Measurements from ENCODE around the gene CUEDC2. TPM values are rescaled to one million over a fixed set of nuclear protein-coding genes. Genes with fewer than 3 reads are reported as not detected.

CUEDC2 gene
- total and polyA plus RNA-seq, 10 of the 15 experiments (the other 5 are each of a cell fraction or from before 2014, with no cell fraction given): 20.4 to 121 (median 75.0) TPM

DNA sequence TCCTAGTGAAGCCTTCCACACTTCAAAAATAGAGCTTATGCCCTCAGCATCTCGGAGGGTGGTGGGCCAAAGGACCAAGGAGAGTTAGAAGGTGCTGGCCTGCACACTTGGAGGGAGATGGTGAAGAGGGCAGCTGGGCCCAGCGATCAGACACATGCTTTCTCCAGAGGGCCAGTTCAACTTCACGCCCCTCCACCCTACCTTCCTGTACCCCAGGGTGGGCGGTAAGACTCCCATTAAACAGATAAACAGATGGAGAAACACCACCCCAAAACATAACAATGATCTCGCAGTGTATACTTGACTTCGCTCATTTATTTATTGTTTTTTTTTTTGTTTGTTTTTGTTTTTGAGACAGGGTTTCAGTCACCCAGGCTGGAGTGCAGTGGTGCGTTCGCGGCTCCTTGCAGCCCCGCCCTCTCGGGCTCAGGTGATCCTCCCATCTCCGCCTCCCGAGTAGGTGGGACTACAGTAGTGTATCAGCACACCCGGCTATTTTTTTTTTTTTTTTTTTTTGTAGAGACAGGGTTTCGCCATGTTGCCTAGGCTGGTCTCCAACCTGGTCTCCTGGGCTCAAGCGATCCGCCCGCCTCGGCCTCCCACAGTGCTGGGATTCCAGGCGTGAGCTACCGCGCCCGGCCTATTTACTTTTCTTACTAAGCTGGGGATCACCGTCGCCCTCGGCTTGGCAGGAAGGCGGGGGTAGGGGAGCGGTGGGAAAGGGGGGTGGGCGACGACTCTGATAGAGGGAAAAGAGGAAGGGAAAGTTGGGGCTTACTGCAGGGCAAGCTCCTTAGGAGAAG, 17.1 kb upstream of the CUEDC2 start (continued):
- TF ChIP-seq, protein P1, sequence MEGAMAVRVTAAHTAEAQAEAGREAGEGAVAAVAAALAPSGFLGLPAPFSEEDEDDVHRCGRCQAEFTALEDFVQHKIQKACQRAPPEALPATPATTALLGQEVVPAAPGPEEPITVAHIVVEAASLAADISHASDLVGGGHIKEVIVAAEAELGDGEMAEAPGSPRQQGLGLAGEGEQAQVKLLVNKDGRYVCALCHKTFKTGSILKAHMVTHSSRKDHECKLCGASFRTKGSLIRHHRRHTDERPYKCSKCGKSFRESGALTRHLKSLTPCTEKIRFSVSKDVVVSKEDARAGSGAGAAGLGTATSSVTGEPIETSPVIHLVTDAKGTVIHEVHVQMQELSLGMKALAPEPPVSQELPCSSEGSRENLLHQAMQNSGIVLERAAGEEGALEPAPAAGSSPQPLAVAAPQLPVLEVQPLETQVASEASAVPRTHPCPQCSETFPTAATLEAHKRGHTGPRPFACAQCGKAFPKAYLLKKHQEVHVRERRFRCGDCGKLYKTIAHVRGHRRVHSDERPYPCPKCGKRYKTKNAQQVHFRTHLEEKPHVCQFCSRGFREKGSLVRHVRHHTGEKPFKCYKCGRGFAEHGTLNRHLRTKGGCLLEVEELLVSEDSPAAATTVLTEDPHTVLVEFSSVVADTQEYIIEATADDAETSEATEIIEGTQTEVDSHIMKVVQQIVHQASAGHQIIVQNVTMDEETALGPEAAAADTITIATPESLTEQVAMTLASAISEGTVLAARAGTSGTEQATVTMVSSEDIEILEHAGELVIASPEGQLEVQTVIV (IDR thresholded peaks at IDR 0.05; ENCODE audit: borderline replicate concordance, partially characterized antibody): no peak
- TF ChIP-seq, protein P2, sequence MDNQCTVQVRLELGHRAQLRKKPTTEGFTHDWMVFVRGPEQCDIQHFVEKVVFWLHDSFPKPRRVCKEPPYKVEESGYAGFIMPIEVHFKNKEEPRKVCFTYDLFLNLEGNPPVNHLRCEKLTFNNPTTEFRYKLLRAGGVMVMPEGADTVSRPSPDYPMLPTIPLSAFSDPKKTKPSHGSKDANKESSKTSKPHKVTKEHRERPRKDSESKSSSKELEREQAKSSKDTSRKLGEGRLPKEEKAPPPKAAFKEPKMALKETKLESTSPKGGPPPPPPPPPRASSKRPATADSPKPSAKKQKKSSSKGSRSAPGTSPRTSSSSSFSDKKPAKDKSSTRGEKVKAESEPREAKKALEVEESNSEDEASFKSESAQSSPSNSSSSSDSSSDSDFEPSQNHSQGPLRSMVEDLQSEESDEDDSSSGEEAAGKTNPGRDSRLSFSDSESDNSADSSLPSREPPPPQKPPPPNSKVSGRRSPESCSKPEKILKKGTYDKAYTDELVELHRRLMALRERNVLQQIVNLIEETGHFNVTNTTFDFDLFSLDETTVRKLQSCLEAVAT (IDR thresholded peaks at IDR 0.05): 0 out of 2 replicates have a peak, but pooled peaks have one; percentile 42
- TF ChIP-seq ZNF207 (IDR thresholded peaks at IDR 0.05; ENCODE audit: borderline replicate concordance) (no peak), SIX5 (IDR thresholded peaks at IDR 0.05; ENCODE audit: low read depth, low read length, severe bottlenecking) (no peak), PAX8 (IDR thresholded peaks at IDR 0.05) (no peak), IKZF1 (conservative IDR thresholded peaks at IDR 0.05) (no peak), ASH2L (IDR thresholded peaks at IDR 0.05; ENCODE audit: borderline replicate concordance, low read depth) (no peak), BCLAF1 (IDR thresholded peaks at IDR 0.05) (no peak), NR2F1 (conservative IDR thresholded peaks at IDR 0.05) (no peak), MXI1 (IDR thresholded peaks at IDR 0.05; ENCODE audit: low read depth, low read length) (no peak), RELA (IDR thresholded peaks at IDR 0.05; ENCODE audit: borderline replicate concordance, partially characterized antibody) (no peak)
